ENCODE measurements around the gene NXPE1.
"Not testable (repeated sequence)": the region's sequence is repeated elsewhere in the genome, so short reads cannot be mapped to it uniquely, and the experiment has no call there.

DNA sequence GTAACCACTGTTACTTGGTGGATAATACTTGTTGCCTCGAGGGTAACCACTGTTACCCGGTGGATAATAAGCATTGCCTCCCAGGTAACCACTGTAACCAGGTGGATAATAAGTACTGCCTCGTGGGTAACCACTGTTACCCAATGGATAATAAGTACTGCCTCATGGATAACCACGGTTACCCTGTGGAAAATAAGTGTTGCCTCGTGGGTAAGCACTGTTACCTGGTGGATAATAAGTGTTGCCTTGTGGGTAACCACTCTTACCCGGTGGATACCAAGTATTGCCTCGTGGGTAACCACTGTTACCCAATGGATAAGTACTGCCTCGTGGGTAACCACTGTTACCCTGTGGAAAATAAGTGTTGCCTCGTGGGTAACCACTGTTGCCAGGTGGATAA lies 48.9 kb upstream of the NXPE1 start:
- TF ChIP-seq, protein P1, sequence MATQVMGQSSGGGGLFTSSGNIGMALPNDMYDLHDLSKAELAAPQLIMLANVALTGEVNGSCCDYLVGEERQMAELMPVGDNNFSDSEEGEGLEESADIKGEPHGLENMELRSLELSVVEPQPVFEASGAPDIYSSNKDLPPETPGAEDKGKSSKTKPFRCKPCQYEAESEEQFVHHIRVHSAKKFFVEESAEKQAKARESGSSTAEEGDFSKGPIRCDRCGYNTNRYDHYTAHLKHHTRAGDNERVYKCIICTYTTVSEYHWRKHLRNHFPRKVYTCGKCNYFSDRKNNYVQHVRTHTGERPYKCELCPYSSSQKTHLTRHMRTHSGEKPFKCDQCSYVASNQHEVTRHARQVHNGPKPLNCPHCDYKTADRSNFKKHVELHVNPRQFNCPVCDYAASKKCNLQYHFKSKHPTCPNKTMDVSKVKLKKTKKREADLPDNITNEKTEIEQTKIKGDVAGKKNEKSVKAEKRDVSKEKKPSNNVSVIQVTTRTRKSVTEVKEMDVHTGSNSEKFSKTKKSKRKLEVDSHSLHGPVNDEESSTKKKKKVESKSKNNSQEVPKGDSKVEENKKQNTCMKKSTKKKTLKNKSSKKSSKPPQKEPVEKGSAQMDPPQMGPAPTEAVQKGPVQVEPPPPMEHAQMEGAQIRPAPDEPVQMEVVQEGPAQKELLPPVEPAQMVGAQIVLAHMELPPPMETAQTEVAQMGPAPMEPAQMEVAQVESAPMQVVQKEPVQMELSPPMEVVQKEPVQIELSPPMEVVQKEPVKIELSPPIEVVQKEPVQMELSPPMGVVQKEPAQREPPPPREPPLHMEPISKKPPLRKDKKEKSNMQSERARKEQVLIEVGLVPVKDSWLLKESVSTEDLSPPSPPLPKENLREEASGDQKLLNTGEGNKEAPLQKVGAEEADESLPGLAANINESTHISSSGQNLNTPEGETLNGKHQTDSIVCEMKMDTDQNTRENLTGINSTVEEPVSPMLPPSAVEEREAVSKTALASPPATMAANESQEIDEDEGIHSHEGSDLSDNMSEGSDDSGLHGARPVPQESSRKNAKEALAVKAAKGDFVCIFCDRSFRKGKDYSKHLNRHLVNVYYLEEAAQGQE (IDR thresholded peaks at IDR 0.05; ENCODE audit: unreplicated experiment), result not testable (repeated sequence)
- TF ChIP-seq, protein P2, sequence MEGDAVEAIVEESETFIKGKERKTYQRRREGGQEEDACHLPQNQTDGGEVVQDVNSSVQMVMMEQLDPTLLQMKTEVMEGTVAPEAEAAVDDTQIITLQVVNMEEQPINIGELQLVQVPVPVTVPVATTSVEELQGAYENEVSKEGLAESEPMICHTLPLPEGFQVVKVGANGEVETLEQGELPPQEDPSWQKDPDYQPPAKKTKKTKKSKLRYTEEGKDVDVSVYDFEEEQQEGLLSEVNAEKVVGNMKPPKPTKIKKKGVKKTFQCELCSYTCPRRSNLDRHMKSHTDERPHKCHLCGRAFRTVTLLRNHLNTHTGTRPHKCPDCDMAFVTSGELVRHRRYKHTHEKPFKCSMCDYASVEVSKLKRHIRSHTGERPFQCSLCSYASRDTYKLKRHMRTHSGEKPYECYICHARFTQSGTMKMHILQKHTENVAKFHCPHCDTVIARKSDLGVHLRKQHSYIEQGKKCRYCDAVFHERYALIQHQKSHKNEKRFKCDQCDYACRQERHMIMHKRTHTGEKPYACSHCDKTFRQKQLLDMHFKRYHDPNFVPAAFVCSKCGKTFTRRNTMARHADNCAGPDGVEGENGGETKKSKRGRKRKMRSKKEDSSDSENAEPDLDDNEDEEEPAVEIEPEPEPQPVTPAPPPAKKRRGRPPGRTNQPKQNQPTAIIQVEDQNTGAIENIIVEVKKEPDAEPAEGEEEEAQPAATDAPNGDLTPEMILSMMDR (conservative IDR thresholded peaks at IDR 0.05; ENCODE audit: low read depth in 2 of 2), result not testable (repeated sequence)
- TF ChIP-seq EZH2 (IDR thresholded peaks at IDR 0.05; ENCODE audit: low read depth, unreplicated experiment); JUNB (IDR thresholded peaks at IDR 0.05; ENCODE audit: unreplicated experiment); POLR2AphosphoS5 (IDR thresholded peaks at IDR 0.05; ENCODE audit: low read depth); EZH2phosphoT487 (IDR thresholded peaks at IDR 0.05; ENCODE audit: unreplicated experiment); CREB1 (CRISPR knock-in tag; IDR thresholded peaks at IDR 0.05; ENCODE audit: low read depth); NANOG (IDR thresholded peaks at IDR 0.05; ENCODE audit: borderline replicate concordance); ZNF331 (CRISPR knock-in tag; IDR thresholded peaks at IDR 0.05; ENCODE audit: low read depth): not testable (repeated sequence)
- TF ChIP-seq, protein P3, sequence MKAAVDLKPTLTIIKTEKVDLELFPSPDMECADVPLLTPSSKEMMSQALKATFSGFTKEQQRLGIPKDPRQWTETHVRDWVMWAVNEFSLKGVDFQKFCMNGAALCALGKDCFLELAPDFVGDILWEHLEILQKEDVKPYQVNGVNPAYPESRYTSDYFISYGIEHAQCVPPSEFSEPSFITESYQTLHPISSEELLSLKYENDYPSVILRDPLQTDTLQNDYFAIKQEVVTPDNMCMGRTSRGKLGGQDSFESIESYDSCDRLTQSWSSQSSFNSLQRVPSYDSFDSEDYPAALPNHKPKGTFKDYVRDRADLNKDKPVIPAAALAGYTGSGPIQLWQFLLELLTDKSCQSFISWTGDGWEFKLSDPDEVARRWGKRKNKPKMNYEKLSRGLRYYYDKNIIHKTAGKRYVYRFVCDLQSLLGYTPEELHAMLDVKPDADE (IDR thresholded peaks at IDR 0.05), result not testable (repeated sequence)

Measured in GM23338 (cell line).